Type B pancreatic cell (in vitro differentiated cells): Measurements from ENCODE around the gene LTBP1. TPM values are rescaled to one million over a fixed set of nuclear protein-coding genes. Genes with fewer than 3 reads are reported as not detected.

Experiments
- DNase-seq: peaks from one replicate; pipeline ENCODE4 v3.0.0; 2021; ENCODE audit warnings: mixed read lengths; ENCODE audit not compliant: unreplicated experiment; ENCODE audit errors: extremely low spot score
- H3K27ac Mint-ChIP-seq: 2 replicates; pipeline ENCODE4 v1.8.0; 2021; ENCODE audit warnings: mild to moderate bottlenecking, mixed read lengths
- H3K27me3 Mint-ChIP-seq: 2 replicates; pipeline ENCODE4 v1.8.0; 2021; ENCODE audit warnings: mixed read lengths
- H3K36me3 Mint-ChIP-seq: 2 replicates; pipeline ENCODE4 v1.8.0; 2021; ENCODE audit warnings: mixed read lengths
- H3K4me1 Mint-ChIP-seq: one replicate; pipeline ENCODE4 v1.8.0; 2021; ENCODE audit warnings: mixed read lengths; ENCODE audit not compliant: unreplicated experiment
- H3K4me3 Mint-ChIP-seq: 2 replicates; pipeline ENCODE4 v1.8.0; 2021; ENCODE audit warnings: mild to moderate bottlenecking, mixed read lengths
- H3K9me3 Mint-ChIP-seq: 2 replicates; pipeline ENCODE4 v1.8.0; 2021; ENCODE audit warnings: mixed read lengths
- total RNA-seq: library from RNA; stranded (reverse); gene quantifications from 2 replicates; pipeline ENCODE4 v1.2.1, GENCODE V29; 2021; ENCODE audit warnings: low replicate concordance
- TF ChIP-seq, protein P1 (sequence below): fragments of 200-600 bp; sonication (generic); conservative IDR thresholded peaks from 2 replicates; pipeline ENCODE4 v1.5.0; 2021; ENCODE audit warnings: antibody characterized with exemption, mild to moderate bottlenecking

Gene LTBP1
- total RNA-seq, 1 donor from 2014 or later: 53.3 TPM

DNA sequence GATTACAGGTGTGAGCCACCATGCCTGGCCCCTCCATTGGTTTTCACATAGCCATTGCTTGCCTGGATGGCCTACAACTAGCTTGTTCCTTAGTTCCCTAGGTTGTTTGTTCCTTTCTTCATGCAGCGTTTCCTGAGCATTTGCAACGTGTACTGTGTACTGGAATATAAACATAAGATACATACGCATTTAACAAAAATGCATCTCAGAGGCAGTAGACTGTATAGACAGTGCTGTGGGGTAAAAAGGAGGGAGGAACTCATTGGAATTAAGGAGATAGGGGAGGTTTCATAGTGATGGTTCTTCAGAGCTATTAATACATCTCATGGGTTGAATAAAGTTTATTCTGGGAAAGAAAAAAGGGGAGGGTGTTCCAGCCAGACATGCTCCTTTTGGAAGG is 269.2 kb downstream of the LTBP1 start:
- H3K27ac Mint-ChIP-seq: no peak overlapping the region

DNA sequence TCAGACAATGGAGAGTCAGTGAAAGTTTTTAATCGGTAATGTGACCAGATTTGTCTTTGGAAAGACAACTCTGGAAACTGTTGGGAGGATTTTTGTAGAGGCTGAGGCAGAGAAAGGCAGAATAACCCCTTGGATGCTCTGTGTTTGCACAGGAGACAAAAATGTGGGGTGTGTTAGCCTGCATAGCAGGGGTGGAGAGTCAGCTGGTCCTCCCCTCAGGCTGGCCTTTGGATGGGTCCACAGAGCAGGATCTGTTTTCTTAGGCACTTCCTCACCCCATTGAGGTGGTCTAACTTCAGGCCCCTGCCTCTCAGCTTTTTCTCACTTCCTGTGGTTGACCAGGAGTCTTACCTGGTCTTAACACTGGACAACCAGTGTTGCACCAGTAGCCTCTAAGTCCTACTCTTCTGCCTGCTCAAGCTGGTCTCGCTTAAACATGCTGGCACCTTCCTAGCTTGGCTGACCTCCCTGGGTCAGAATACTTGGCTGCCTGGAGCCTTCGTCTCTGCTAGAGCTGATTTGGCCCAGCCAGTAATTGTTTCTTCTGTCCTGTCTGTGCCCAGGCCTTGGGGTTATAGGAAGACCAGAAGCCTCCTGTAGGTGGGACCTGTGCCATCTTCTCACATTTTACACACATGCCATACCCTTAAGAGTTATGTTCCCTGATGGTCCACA is 269.9 kb downstream of the LTBP1 start:
- H3K27me3 Mint-ChIP-seq: no peaks in the 10 kb centered on the region
- no peak overlapping the region for H3K27ac Mint-ChIP-seq
- H3K4me3 Mint-ChIP-seq: no peak overlapping the region
- H3K9me3 Mint-ChIP-seq: peaks cover 5% of the 10 kb centered on the region
- TF ChIP-seq, protein P1, sequence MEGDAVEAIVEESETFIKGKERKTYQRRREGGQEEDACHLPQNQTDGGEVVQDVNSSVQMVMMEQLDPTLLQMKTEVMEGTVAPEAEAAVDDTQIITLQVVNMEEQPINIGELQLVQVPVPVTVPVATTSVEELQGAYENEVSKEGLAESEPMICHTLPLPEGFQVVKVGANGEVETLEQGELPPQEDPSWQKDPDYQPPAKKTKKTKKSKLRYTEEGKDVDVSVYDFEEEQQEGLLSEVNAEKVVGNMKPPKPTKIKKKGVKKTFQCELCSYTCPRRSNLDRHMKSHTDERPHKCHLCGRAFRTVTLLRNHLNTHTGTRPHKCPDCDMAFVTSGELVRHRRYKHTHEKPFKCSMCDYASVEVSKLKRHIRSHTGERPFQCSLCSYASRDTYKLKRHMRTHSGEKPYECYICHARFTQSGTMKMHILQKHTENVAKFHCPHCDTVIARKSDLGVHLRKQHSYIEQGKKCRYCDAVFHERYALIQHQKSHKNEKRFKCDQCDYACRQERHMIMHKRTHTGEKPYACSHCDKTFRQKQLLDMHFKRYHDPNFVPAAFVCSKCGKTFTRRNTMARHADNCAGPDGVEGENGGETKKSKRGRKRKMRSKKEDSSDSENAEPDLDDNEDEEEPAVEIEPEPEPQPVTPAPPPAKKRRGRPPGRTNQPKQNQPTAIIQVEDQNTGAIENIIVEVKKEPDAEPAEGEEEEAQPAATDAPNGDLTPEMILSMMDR: no peak
- peaks cover 39% of the 10 kb centered on the region for H3K4me1 Mint-ChIP-seq
- peaks cover 5% of the 10 kb centered on the region for H3K36me3 Mint-ChIP-seq
- DNase-seq: no peak

More for the DNA sequence above, 269.2 kb downstream of the LTBP1 start:
- H3K36me3 Mint-ChIP-seq: peaks cover 5% of the 10 kb centered on the region
- no peaks in the 10 kb centered on the region for H3K27me3 Mint-ChIP-seq
- no peak for DNase-seq
- TF ChIP-seq, protein P1: no peak
- H3K9me3 Mint-ChIP-seq: peaks cover 5% of the 10 kb centered on the region
- peaks cover 38% of the 10 kb centered on the region for H3K4me1 Mint-ChIP-seq
- H3K4me3 Mint-ChIP-seq: no peak overlapping the region

DNA sequence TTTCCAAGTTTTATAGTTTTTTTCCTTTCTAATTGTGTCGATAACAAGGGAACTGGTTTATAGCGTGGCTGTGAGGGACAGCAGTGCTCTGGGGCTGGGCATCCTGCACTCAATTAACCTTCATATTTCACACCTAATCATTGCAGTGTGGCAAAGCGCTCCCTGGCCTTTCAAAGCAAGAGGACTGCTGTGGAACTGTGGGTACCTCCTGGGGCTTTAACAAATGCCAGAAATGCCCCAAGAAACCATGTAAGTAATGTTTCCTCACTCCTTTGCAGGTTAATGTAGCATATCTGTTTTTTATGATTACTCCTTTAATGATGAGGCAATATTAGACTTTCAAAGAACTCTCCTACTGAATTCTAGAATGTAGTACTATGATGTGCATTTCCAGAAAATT is 270.7 kb downstream of the LTBP1 start:
- TF ChIP-seq, protein P1: no peak
- Mint-ChIP-seq H3K4me3 (no peak overlapping the region), H3K27ac (peak overlapping the region; percentile 11), H3K4me1 (peaks cover 34% of the 10 kb centered on the region), H3K27me3 (no peaks in the 10 kb centered on the region), H3K36me3 (peaks cover 5% of the 10 kb centered on the region), H3K9me3 (peaks cover 5% of the 10 kb centered on the region)
- no peak for DNase-seq

DNA sequence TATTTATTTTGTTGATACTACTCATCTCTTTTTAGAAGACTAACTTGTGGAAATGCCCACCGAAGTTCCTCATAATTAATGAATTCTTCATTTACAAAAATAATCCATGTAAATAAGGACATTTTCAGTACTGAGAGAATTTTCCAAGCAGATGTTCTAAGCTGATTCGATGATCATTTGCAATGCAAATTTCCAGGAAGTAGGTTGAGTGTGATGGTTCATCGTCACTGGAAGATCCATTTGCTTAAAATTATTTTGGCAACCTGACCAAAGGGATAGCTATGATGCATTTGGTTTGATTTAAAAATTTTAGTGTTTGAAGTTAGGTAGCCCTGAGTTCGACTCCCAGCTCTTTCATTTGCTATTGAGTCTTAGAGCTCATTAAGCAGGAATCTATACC is 272.4 kb downstream of the LTBP1 start:
- Mint-ChIP-seq H3K27ac (no peak overlapping the region), H3K27me3 (no peaks in the 10 kb centered on the region), H3K9me3 (peaks cover 5% of the 10 kb centered on the region), H3K4me3 (no peak overlapping the region), H3K4me1 (peaks cover 34% of the 10 kb centered on the region), H3K36me3 (peaks cover 5% of the 10 kb centered on the region)
- DNase-seq: no peak
- TF ChIP-seq, protein P1: no peak

DNA sequence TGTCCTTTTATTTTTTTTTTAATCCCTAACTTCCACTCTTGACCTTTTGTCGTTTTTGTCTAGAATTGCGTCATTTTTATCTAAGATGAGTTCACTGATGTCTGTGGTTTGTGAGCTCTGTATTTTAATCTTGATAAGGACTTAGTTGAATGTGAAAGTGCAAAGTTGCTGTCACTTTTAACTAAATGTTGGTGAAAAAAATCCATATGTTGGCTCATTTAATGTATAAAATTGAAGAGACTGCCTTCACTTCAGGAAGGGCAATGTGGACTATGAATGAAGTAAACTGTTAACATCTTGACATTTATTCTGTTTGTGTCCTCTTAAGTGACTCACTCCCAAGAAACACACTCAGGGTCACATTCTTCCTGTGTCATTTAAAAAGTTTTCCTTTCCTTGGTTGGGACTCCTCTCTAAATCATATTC is 273.1 kb downstream of the LTBP1 start:
- TF ChIP-seq, protein P1: no peak
- Mint-ChIP-seq H3K4me1 (peaks cover 26% of the 10 kb centered on the region), H3K9me3 (no peaks in the 10 kb centered on the region), H3K27me3 (no peaks in the 10 kb centered on the region), H3K4me3 (no peak overlapping the region), H3K27ac (no peak overlapping the region), H3K36me3 (peaks cover 5% of the 10 kb centered on the region)
- DNase-seq: no peak
